ENCODE measurements around the gene SLC22A5.
"Not testable (repeated sequence)": the region's sequence is repeated elsewhere in the genome, so short reads cannot be mapped to it uniquely, and the experiment has no call there.

Gene SLC22A5

GRCh38 chr5:132426525-132427138 is 57.1 kb downstream of the SLC22A5 start:
- DNase-seq, result peak in 3 of 58 donors; percentile 16 to 51 (median 17)

GRCh38 chr5:132427281-132428146 is 58.0 kb downstream of the SLC22A5 start:
- DNase-seq, result peak in 10 of 58 donors; percentile 11 to 33 (median 22)

GRCh38 chr5:132428147-132428482 is 58.6 kb downstream of the SLC22A5 start:
- no peak for DNase-seq

GRCh38 chr5:132428484-132429462 is 59.3 kb downstream of the SLC22A5 start:
- no peak for DNase-seq

- DNase-seq, result no peak
Measured at GRCh38 chr5:132429463-132430440, 60.2 kb downstream of the SLC22A5 start.

GRCh38 chr5:132430746-132431145 is 61.2 kb downstream of the SLC22A5 start:
- DNase-seq, result no peak

- DNase-seq, result no peak
Measured at GRCh38 chr5:132431632-132432031, 62.1 kb downstream of the SLC22A5 start.

- no peak for DNase-seq
Measured at GRCh38 chr5:132433141-132433540, 63.6 kb downstream of the SLC22A5 start.

GRCh38 chr5:132434416-132435286 is 65.1 kb downstream of the SLC22A5 start:
- no peak for DNase-seq

GRCh38 chr5:132435447-132435846 is 65.9 kb downstream of the SLC22A5 start:
- no peak for DNase-seq

GRCh38 chr5:132435886-132436285 is 66.4 kb downstream of the SLC22A5 start:
- no peak for DNase-seq

- DNase-seq, result no peak
Measured at GRCh38 chr5:132436936-132437335, 67.4 kb downstream of the SLC22A5 start.

- peak in 9 of 58 donors; percentile 11 to 30 (median 20) for DNase-seq
Measured at GRCh38 chr5:132437604-132438266, 68.2 kb downstream of the SLC22A5 start.

- DNase-seq, result not testable (repeated sequence)
Measured at GRCh38 chr5:132438267-132438645, 68.7 kb downstream of the SLC22A5 start.

GRCh38 chr5:132438917-132439316 is 69.4 kb downstream of the SLC22A5 start:
- DNase-seq, result no peak

GRCh38 chr5:132439521-132440089 is 70.1 kb downstream of the SLC22A5 start:
- peak in 7 of 58 donors; percentile 11 to 61 (median 26) for DNase-seq

GRCh38 chr5:132444061-132444460 is 74.6 kb downstream of the SLC22A5 start:
- DNase-seq, result no peak
